Effector CD4-positive, alpha-beta T cell (primary cell): ENCODE measurements around the gene NFATC1.
"Not testable (repeated sequence)": the region's sequence is repeated elsewhere in the genome, so short reads cannot be mapped to it uniquely, and the experiment has no call there.

Source experiments
- DNase-seq: peaks from one replicate; pipeline ENCODE4 v3.0.0-alpha.2; 2020

The NFATC1 gene

DNA sequence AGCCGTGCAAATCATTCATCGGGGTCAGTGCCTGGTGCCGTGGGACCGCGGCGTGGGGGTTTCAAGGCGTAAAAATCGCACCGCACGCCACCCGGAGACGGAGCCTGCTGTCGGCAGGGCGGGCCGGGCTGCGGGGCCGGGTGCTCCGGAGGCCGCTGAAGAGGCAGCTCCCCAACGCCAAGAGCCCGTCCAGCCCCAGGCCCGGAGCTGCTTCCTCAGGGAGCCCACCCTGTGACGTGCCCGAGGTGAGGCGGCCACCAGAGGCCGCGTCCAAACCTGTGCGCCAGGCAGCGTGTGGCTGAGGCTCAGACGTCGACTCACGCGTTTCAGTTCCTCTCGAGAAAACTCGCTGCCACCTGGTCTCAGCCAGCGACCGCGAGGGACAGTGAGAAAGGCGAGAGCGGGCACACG, 98.1 kb downstream of the NFATC1 start:
- no peak for DNase-seq

DNA sequence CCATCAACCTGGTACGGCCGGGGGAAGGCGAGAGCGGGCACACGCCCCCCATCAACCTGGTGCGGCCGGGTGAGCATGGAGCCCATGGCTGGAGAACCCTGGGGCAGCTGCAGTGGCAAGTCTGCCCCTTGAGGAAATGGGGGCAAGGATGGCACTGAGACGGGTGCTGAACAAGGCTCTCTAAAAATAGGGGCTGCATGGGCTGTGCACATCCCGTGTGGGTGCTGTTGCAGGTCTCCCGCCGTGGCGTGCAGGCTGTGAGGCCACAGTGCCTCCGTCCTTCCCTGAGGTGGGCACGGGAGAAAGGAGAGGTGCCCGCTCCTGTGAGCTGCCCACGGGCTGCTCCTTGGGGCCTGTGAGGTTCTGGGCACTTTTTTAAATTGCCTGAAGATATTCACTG, 99.2 kb downstream of the NFATC1 start:
- no peak for DNase-seq

DNA sequence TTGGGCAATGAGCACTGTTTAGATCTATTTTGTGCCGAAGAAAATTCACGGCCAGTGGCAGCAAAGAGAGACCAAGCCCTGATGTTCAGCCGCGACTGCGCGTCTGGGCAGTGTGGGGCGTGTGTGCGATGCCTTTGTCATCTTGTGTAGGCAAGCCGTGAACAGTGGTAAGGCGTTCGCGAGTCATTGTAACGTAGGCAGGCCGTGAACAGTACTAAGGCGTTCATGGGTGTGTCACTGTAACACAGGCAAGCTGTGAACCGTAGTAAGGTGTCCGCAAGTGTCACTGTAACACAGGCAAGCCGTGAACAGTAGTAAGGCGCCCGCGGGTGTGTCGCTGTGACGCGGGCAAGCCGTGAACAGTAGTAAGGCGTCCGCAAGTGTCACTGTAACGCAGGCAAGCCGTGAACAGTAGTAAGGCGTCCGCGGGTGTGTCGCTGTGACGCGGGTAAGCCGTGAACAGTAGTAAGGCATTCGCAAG, 99.9 kb downstream of the NFATC1 start:
- no peak for DNase-seq

- no peak for DNase-seq
Measured at GRCh38 chr18:79496237-79496977, 100.7 kb downstream of the NFATC1 start.

- DNase-seq = no peak
Measured at GRCh38 chr18:79496978-79497637, 101.4 kb downstream of the NFATC1 start.

DNA sequence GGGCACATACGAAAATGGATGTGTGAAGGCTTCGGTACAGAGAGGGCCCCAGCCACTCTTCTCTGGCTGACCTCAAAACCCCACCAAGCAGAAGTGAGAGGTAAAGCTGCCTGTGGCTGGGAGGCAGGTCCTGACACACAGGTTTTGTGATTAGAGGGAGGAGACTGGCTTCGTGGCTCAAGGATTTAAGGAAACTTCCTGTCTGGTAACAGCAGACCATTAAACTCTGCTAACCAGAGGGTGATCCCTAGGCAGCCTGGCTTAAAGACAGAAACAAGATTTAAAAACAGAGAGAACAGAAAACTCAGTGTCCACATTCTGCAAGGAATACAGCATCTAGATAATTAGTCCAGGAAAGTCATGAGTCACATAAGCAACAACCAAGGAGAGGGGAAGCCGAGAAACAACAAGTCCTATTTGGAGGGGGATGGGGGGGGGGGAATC, 101.9 kb downstream of the NFATC1 start:
- no peak for DNase-seq

GRCh38 chr18:79498662-79499061, 102.9 kb downstream of the NFATC1 start:
- no peak for DNase-seq

DNA sequence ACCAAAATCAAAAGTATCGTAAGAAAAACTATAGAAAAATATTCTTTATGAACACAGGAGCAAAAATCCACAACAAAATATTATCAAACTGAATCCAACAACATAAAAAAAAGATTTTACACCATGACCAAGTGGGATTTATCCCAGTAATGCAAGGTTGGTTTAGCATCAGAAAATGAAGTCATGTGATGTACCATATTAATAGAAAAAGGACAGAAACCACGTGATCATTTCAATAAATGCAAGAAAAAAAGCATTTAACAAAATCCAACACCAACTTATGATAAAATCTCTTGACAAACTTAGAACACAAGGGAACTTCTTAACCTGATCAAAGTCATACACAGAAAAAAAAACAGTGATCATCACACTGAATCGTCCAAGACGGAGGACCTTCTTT, 105.3 kb downstream of the NFATC1 start:
- no peak for DNase-seq

DNA sequence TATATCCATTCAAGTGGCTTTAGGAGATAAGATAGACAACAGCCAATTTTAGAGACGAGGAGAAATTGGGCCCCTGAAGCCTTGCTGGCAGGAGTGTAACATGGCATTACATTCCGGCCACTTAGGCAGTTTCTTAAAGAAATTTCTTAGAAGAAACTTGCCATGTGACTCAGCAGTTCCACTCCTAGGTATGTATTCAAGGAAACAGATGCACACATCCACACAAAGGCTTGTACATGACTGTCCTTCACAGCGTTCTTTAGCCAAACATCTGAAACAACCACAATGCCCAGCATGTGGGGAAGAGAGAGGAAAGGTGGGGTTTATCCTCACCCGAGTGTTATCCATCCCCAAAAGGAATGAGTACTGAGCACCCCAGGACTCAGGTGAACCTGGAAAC, 107.1 kb downstream of the NFATC1 start:
- no peak for DNase-seq

DNA sequence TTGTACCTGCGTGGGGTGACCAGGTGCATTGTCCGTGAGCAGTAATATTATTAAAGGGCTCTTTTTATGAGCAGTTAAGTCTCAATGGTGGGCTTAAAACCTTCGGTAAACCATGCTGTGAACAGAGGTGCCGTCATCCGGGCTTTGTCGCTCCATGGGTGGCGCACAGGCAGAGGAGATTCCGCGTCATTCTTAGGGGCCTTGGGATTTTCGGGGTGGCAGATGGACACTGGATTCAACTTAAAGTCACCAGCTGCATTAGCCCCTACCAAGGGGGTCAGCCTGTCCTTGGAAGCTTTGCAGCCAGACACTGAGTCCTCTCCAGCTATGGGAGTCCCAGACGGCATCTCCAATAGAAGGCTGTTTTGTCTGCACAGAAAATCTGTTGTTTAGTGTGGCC, 107.7 kb downstream of the NFATC1 start:
- DNase-seq = no peak

GRCh38 chr18:79504034-79504433, 108.3 kb downstream of the NFATC1 start:
- DNase-seq = no peak

- DNase-seq = not testable (repeated sequence)
Measured at GRCh38 chr18:79504495-79504894, 108.8 kb downstream of the NFATC1 start.

- DNase-seq = not testable (repeated sequence)
Measured at GRCh38 chr18:79505465-79505864, 109.7 kb downstream of the NFATC1 start.

GRCh38 chr18:79506191-79507075, 110.7 kb downstream of the NFATC1 start:
- no peak for DNase-seq

GRCh38 chr18:79507076-79507545, 111.4 kb downstream of the NFATC1 start:
- no peak for DNase-seq

- DNase-seq = no peak
Measured at GRCh38 chr18:79507546-79508480, 112.1 kb downstream of the NFATC1 start.

DNA sequence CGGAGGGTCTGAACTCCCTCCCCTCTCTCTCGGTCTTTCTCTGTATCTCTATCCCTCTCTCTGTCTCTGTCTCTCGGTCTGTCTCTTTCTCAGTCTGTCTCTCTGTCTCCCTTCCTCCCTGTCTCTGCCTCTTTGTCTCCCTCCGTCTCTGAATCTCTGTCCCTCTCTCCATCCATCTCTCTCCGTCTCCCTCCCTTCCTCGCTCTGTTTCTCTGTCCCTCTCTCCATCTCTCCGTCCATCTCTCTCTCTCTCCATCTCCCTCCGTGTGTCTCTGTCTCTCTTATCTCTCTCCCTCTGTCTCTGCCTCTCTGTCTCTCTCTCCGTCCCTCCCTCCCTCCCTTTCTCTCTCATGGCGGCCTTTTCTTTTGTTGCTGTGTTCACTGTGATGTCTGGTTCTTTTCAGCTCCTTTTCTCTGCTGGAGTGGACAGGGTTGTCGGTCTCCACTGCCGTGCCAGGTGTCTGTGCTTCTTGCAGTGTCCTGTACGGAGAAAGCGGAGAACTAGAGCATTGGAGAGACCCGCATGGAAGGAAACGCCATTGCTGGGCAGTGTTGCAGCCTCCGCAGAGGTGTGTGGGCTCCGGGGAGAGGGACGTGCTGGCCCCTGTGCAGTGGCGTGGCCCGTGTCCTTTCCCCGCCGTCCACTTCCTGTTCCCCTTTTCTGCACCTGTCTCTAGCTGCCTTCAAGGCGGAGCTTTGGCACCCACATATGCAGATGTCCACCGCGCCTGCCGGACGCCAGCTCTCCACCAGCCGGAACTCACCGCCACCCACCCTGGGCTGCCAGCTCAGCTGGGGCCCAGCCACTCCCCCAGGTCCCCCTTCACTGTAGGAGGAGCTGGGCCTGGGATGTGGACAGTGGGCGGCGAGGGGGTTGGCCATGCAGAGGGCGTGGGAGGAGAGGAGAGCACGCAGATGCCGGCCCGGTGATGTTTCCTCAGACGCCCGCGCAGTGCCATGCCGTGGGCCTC, 113.1 kb downstream of the NFATC1 start:
- DNase-seq = no peak

GRCh38 chr18:79509536-79509930, 113.8 kb downstream of the NFATC1 start:
- no peak for DNase-seq

DNA sequence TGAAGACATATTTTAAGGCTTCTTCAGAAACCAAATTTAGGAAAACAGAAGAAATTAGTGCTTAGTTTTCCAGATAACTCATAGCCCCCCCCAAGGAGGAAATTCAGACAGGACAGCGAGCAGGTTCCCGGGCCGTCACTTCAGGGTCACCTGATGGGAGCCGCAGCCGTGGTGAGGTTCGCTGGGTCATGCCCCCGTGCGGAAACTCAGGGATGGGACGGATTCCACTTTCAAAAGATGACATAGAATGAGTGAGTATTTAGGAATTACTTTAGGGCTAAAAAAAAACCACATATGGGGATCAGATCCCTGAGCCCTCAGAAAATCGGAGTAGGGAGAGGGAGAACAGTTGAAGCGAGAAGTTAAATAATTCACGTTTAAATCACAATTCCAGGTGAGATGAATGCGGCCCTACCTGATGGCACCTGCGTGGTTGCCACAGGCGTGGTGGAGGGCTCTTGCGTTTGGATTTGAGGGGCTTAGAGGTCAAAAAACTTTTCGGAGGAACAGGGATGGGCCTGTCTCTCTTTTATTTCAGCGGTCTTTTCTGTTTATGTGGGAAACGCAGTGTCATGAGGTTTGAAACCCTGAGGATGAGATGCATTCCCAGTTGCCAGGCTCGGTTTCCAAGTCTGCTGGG, 114.4 kb downstream of the NFATC1 start:
- no peak for DNase-seq

- DNase-seq = no peak
Measured at GRCh38 chr18:79510731-79511241, 115.1 kb downstream of the NFATC1 start.
